Parathyroid adenoma (tissue), 2 donors: ENCODE results near the gene C16orf95.

ENCODE experiments used
- H2AFZ ChIP-seq: fragments of 300-600 bp; sonication (generic); one replicate; pipeline ENCODE4 v1.7.0; 2017; ENCODE audit warnings: antibody characterized with exemption, mild to moderate bottlenecking
- H3K27ac ChIP-seq: fragments of 300-600 bp; sonication (generic); one replicate; pipeline ENCODE4 v1.7.0; 2017
- H3K27me3 ChIP-seq: fragments of 300-600 bp; sonication (generic); one replicate; pipeline ENCODE4 v1.7.0; 2017; ENCODE audit warnings: low read length; ENCODE audit not compliant: control insufficient read depth, insufficient read depth
- H3K36me3 ChIP-seq: fragments of 300-600 bp; sonication (generic); one replicate; pipeline ENCODE4 v1.7.0; 2017; ENCODE audit warnings: low read length; ENCODE audit not compliant: control insufficient read depth, insufficient read depth
- H3K4me1 ChIP-seq: fragments of 300-600 bp; sonication (generic); one replicate; pipeline ENCODE4 v1.7.0; 2017; ENCODE audit warnings: control low read depth
- H3K4me2 ChIP-seq: fragments of 300-600 bp; sonication (generic); one replicate; pipeline ENCODE4 v1.7.0; 2017; ENCODE audit warnings: low read length
- H3K4me3 ChIP-seq: fragments of 300-600 bp; sonication (generic); one replicate; pipeline ENCODE4 v1.7.0; 2017; ENCODE audit warnings: low read depth, low read length
- H3K79me2 ChIP-seq: fragments of 300-600 bp; sonication (generic); one replicate; pipeline ENCODE4 v1.7.0; 2017; ENCODE audit warnings: control low read depth
- H3K9ac ChIP-seq: fragments of 300-600 bp; sonication (generic); one replicate; pipeline ENCODE4 v1.7.0; 2017; ENCODE audit warnings: mild to moderate bottlenecking
- H3K9me3 ChIP-seq: fragments of 300-600 bp; sonication (generic); one replicate; pipeline ENCODE4 v1.7.0; 2017; ENCODE audit warnings: low read length; ENCODE audit not compliant: control insufficient read depth
- CTCF ChIP-seq: fragments of 300-600 bp; sonication (generic); IDR thresholded peaks from one replicate; pipeline ENCODE4 v1.7.0; 2017; ENCODE audit warnings: antibody characterized with exemption, mild to moderate bottlenecking
- donor health status: primary hyperparathyroidism.

The C16orf95 gene

GRCh38 chr16:87329436-87330256 lies 12.5 kb upstream of the C16orf95 start:
- no peak overlapping the region for H3K9ac ChIP-seq
- no peak overlapping the region for H3K4me2 ChIP-seq
- H3K27me3 ChIP-seq = no peaks in the 10 kb centered on the region
- H3K9me3 ChIP-seq = no peaks in the 10 kb centered on the region
- peak overlapping the region; percentile 1 for H3K27ac ChIP-seq
- no peaks in the 10 kb centered on the region for H3K4me1 ChIP-seq
- H3K36me3 ChIP-seq = no peaks in the 10 kb centered on the region
- H3K79me2 ChIP-seq = peaks cover 15% of the 10 kb centered on the region
- no peak overlapping the region for H2AFZ ChIP-seq
- no peak for TF ChIP-seq CTCF
- H3K4me3 ChIP-seq = no peak overlapping the region

DNA sequence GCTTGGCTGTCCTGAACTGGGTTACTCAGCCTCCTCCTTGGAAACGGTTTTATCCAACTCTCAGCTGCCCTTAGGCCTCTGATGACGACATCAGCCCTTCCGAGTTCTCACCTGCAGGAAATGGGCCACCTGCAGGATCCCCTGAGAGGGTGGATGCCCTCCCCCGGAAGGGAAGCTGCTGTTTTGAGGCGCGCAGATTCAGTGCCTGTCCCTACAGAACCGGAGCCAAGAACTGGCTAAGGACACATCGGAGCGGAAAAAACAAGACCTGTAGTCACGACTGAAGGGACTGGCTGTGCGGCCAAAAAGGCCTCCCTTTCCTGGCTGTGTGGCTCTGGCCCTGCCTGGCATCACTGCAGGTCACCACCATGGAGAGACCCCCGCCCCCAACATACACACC lies 11.7 kb upstream of the C16orf95 start:
- no peaks in the 10 kb centered on the region for H3K36me3 ChIP-seq

DNA sequence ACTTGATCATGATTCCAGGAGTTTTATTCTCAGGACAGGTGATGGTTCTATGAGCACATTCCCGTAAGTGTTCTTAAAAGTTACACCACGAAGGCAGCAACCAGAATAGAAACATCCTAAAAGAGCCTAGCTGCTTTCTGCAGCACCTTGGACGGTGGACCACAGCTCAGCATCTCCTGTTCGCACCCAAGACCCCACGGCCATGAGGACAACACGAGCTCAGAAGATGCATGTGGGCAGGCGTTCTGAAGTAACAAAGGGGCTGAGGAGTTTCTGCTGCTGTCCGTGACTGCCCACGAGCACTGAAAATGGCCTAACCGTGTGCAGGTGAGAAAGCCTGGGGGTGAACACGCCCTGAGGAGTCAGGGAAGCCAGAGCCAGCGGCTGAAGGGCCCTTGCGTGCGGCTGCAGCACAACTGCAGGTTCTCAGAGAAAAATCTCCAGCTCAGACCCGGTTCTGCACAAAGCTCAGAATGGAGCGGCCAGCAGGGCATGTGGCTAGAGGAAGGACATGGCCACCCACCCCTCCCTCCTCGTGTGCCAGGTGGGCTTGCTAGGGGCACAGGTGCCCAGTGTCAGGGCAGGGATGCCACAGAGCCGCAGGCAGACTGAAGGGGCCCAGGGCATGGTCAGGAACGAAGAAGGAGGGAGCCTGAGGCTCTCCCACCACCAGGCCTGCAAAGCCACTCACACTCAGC lies 10.8 kb upstream of the C16orf95 start:
- H2AFZ ChIP-seq = no peak overlapping the region
- H3K27ac ChIP-seq = no peak overlapping the region
- H3K36me3 ChIP-seq = no peaks in the 10 kb centered on the region
- no peak overlapping the region for H3K4me2 ChIP-seq
- no peak for TF ChIP-seq CTCF
- no peak overlapping the region for H3K9ac ChIP-seq
- H3K4me1 ChIP-seq = no peaks in the 10 kb centered on the region
- H3K9me3 ChIP-seq = no peaks in the 10 kb centered on the region
- no peaks in the 10 kb centered on the region for H3K27me3 ChIP-seq
- peaks cover 19% of the 10 kb centered on the region for H3K79me2 ChIP-seq
- H3K4me3 ChIP-seq = no peak overlapping the region

More for the DNA sequence above, 11.7 kb upstream of the C16orf95 start:
- no peak overlapping the region for H3K27ac ChIP-seq
- H3K27me3 ChIP-seq = no peaks in the 10 kb centered on the region
- H2AFZ ChIP-seq = no peak overlapping the region
- no peak overlapping the region for H3K4me3 ChIP-seq
- no peaks in the 10 kb centered on the region for H3K4me1 ChIP-seq
- no peaks in the 10 kb centered on the region for H3K9me3 ChIP-seq
- TF ChIP-seq CTCF = no peak
- peaks cover 15% of the 10 kb centered on the region for H3K79me2 ChIP-seq
- H3K4me2 ChIP-seq = no peak overlapping the region
- no peak overlapping the region for H3K9ac ChIP-seq

DNA sequence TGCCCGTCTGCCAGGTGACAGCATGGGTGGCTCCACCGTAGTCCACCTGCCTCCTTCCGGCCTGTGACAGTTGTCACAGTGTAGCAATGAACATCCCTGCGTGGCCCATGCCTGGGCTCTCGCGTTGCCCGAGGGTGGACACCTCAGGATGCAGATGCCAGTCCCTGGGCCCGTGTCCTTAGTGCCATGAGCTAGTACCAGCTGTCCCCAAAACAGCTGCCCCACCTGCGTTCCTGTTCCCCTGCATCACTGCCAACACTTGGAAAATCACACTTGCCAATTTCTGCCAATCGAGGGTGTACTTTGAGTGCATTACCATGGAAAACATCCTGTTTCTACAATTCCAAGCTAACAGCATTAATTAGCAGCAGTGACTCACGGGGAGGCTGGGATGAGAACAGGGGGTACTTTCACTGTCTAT lies 9.0 kb upstream of the C16orf95 start:
- H3K27me3 ChIP-seq = no peaks in the 10 kb centered on the region
- H3K4me3 ChIP-seq = no peak overlapping the region
- no peak overlapping the region for H2AFZ ChIP-seq
- no peaks in the 10 kb centered on the region for H3K9me3 ChIP-seq
- H3K9ac ChIP-seq = no peak overlapping the region
- no peak overlapping the region for H3K27ac ChIP-seq
- peaks cover 13% of the 10 kb centered on the region for H3K79me2 ChIP-seq
- H3K36me3 ChIP-seq = no peaks in the 10 kb centered on the region
- no peak for TF ChIP-seq CTCF
- peaks cover 2% of the 10 kb centered on the region for H3K4me1 ChIP-seq
- H3K4me2 ChIP-seq = no peak overlapping the region
